Neuronal stem cell (in vitro differentiated cells): ENCODE data around the gene HECW1.

Experiments used
- DNase-seq: peaks from one replicate; pipeline ENCODE4 v3.0.0-alpha.2; 2013; ENCODE audit warnings: low spot score
- H2AFZ ChIP-seq: one replicate; pipeline ENCODE4 v1.6.1; 2013; ENCODE audit warnings: mild to moderate bottlenecking, low read length, inconsistent platforms
- H2AK5ac ChIP-seq: 2 replicates; pipeline ENCODE4 v1.6.1; 2013; ENCODE audit warnings: low read depth, mild to moderate bottlenecking, inconsistent platforms, low read length, moderate library complexity, mixed read lengths
- H2BK120ac ChIP-seq: 2 replicates; pipeline ENCODE4 v1.6.1; 2013; ENCODE audit warnings: low read depth, mild to moderate bottlenecking, inconsistent platforms, low read length, moderate library complexity, mixed read lengths
- H2BK12ac ChIP-seq: one replicate; pipeline ENCODE4 v1.6.1; 2013; ENCODE audit warnings: low read length, inconsistent platforms
- H2BK15ac ChIP-seq: 2 replicates; pipeline ENCODE4 v1.6.1; 2013; ENCODE audit warnings: mild to moderate bottlenecking, low read length, inconsistent platforms, mixed read lengths
- H2BK5ac ChIP-seq: one replicate; pipeline ENCODE4 v1.6.1; 2013; ENCODE audit warnings: inconsistent platforms, mild to moderate bottlenecking, low read length, moderate library complexity
- H3K14ac ChIP-seq: one replicate; pipeline ENCODE4 v1.6.1; 2013; ENCODE audit warnings: low read length, inconsistent platforms
- H3K18ac ChIP-seq: 2 replicates; pipeline ENCODE4 v1.6.1; 2013; ENCODE audit warnings: low read length, inconsistent platforms
- H3K23ac ChIP-seq: 2 replicates; pipeline ENCODE4 v1.6.1; 2013; ENCODE audit warnings: low read depth, mild to moderate bottlenecking, mixed read lengths, low read length, inconsistent platforms; ENCODE audit not compliant: poor library complexity
- H3K27ac ChIP-seq: replicated peaks from 3 replicates; pipeline ENCODE4 v1.5.1; 2013; ENCODE audit warnings: low read length, inconsistent platforms
- H3K27me3 ChIP-seq, 3 experiments: 2 replicates each; pipeline ENCODE4 v1.6.1; 2013; ENCODE audit warnings: low read length in 3 of 3, mild to moderate bottlenecking in 2 of 3, inconsistent platforms in 1 of 3, low read depth in 1 of 3, mixed read lengths in 1 of 3, moderate library complexity in 1 of 3; ENCODE audit not compliant: control insufficient read depth in 3 of 3, insufficient read depth in 3 of 3
- H3K36me3 ChIP-seq, 2 donors: replicated peaks in 1 of 2; 2 replicates each; pipeline ENCODE4 v1.6.1; 2013; ENCODE audit warnings: low read length in 2 of 2; ENCODE audit not compliant: control insufficient read depth in 2 of 2, insufficient read depth in 2 of 2
- H3K4ac ChIP-seq: 2 replicates; pipeline ENCODE4 v1.6.1; 2013; ENCODE audit warnings: inconsistent platforms, mild to moderate bottlenecking, low read length, moderate library complexity
- H3K4me1 ChIP-seq, 2 donors: 1 replicate in 1 of 2; 2 replicates in 1 of 2; pipeline ENCODE4 v1.6.1; 2013; ENCODE audit warnings: low read length in 2 of 2, low read depth in 1 of 2; ENCODE audit not compliant: control insufficient read depth in 2 of 2, insufficient read depth in 1 of 2
- H3K4me2 ChIP-seq: one replicate; pipeline ENCODE4 v1.6.1; 2013; ENCODE audit warnings: mild to moderate bottlenecking, low read length, inconsistent platforms; ENCODE audit not compliant: insufficient read depth, poor library complexity, severe bottlenecking
- H3K4me3 ChIP-seq, 2 donors: 2 replicates each; pipeline ENCODE4 v1.5.1; 2013; ENCODE audit warnings: low read length in 2 of 2, mild to moderate bottlenecking in 2 of 2, inconsistent platforms in 1 of 2, moderate library complexity in 1 of 2
- H3K79me1 ChIP-seq: one replicate; pipeline ENCODE4 v1.6.1; 2013; ENCODE audit warnings: low read depth, mild to moderate bottlenecking, inconsistent platforms, low read length, moderate library complexity
- H3K9ac ChIP-seq: one replicate; pipeline ENCODE4 v1.6.1; 2013; ENCODE audit warnings: mild to moderate bottlenecking, low read depth, low read length, inconsistent platforms; ENCODE audit not compliant: poor library complexity
- H3K9me3 ChIP-seq, 2 donors: replicated peaks in 1 of 2; 2 replicates each; pipeline versions ENCODE3 to v1.6.1; 2013; ENCODE audit warnings: low read length in 2 of 2, mild to moderate bottlenecking in 2 of 2, inconsistent platforms in 1 of 2, low read depth in 1 of 2, mixed read lengths in 1 of 2, moderate library complexity in 1 of 2; ENCODE audit not compliant: control insufficient read depth in 2 of 2, insufficient read depth in 1 of 2
- H4K8ac ChIP-seq: one replicate; pipeline ENCODE4 v1.6.1; 2013; ENCODE audit warnings: low read depth, mild to moderate bottlenecking, inconsistent platforms, low read length, moderate library complexity
- H4K91ac ChIP-seq: one replicate; pipeline ENCODE4 v1.6.1; 2013; ENCODE audit warnings: low read length, low read depth, mild to moderate bottlenecking, inconsistent platforms; ENCODE audit not compliant: poor library complexity
- whole genome bisulfite sequencing, 2 donors: extraction: QIAGEN DNeasy Blood & Tissue Kit; methylation state at CpG; one replicate each; pipeline ENCODE4 v1.1.7; 2013; ENCODE audit warnings: missing lambda C conversion rate in 2 of 2, mixed read lengths in 1 of 2; ENCODE audit not compliant: insufficient read length in 2 of 2, insufficient replicate concordance in 1 of 2; ENCODE audit errors: extremely low coverage in 2 of 2; 5-methylcytosine and 5-hydroxymethylcytosine counted together

Gene HECW1

DNA sequence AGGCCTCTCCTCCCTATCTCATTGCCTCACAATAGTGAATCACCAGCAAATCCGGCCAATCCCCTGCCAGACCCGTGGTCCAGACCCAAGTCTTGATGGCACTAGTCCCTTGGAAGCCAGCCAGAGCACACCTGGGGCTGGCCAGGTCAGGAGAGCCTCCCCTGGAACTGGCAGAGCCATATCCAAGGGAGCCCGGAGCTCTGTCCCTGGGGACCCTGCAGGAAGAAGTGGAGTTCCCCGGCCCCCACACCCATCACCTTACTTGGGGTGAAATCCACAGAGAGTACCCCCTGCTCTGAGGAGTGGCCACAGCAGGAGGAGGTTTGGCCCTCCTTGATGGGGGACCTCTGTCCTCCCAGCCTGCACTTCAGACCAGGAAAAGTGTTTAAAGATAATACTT, 122.5 kb downstream of the HECW1 start:
- Histone ChIP-seq H2AK5ac (peak overlapping the region; percentile 30), H3K4me1 (no peaks in the 10 kb centered on the region), H3K27ac (no peak overlapping the region), H3K18ac (peak overlapping the region; percentile 36), H3K23ac (no peak overlapping the region), H2BK15ac (no peak overlapping the region), H2BK12ac (no peak overlapping the region), H2BK5ac (no peak overlapping the region), H3K79me1 (no peaks in the 10 kb centered on the region), H3K27me3 (no peaks in the 10 kb centered on the region), H3K4me2 (no peak overlapping the region), H3K4ac (no peak overlapping the region), H3K9me3 (peaks cover 0 to 1% of the 10 kb centered on the region in 2 donors), H4K8ac (no peak overlapping the region), H4K91ac (no peak overlapping the region), H3K36me3 (no peaks in the 10 kb centered on the region), H2BK120ac (no peak overlapping the region), H3K9ac (no peak overlapping the region), H3K14ac (no peak overlapping the region), H3K4me3 (no peak overlapping the region), H2AFZ (no peak overlapping the region)
- no peak for DNase-seq
- no CpG with 5 or more reads among the region's 4 CpGs for WGBS, 2 donors

DNA sequence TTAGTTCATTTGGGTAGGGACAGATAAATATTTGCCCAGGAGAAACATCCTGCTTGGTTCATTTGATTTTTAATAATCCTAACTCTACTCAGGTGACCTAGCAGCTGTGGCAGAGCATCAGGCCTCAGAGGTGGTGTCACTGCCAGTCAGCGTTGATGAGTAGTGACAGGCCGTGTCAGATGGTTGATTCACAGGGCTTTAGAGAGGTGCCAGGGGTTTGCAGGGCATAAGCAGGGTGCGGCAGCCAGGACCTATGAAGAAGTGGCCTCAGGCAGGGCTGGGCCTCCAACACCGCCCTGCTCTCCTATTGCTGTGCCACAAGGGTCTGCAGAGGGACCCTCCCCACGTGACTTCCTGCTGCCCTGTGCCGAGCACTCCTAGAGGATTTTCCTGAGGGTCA, 128.1 kb downstream of the HECW1 start:
- Histone ChIP-seq H2BK12ac (no peak overlapping the region), H3K79me1 (no peaks in the 10 kb centered on the region), H3K4me1 (no peaks in the 10 kb centered on the region), H3K27ac (no peak overlapping the region), H3K4me3 (no peak overlapping the region), H2AFZ (no peak overlapping the region), H3K4ac (no peak overlapping the region), H3K27me3 (no peaks in the 10 kb centered on the region), H3K18ac (no peak overlapping the region), H2BK5ac (no peak overlapping the region), H3K9me3 (no peaks in the 10 kb centered on the region), H4K91ac (no peak overlapping the region), H4K8ac (no peak overlapping the region), H3K14ac (no peak overlapping the region), H3K9ac (no peak overlapping the region), H2AK5ac (no peak overlapping the region), H2BK120ac (no peak overlapping the region), H2BK15ac (no peak overlapping the region), H3K23ac (no peak overlapping the region), H3K36me3 (no peaks in the 10 kb centered on the region), H3K4me2 (no peak overlapping the region)
- no peak for DNase-seq
- WGBS, 2 donors, result no CpG with 5 or more reads among the region's 6 CpGs

DNA sequence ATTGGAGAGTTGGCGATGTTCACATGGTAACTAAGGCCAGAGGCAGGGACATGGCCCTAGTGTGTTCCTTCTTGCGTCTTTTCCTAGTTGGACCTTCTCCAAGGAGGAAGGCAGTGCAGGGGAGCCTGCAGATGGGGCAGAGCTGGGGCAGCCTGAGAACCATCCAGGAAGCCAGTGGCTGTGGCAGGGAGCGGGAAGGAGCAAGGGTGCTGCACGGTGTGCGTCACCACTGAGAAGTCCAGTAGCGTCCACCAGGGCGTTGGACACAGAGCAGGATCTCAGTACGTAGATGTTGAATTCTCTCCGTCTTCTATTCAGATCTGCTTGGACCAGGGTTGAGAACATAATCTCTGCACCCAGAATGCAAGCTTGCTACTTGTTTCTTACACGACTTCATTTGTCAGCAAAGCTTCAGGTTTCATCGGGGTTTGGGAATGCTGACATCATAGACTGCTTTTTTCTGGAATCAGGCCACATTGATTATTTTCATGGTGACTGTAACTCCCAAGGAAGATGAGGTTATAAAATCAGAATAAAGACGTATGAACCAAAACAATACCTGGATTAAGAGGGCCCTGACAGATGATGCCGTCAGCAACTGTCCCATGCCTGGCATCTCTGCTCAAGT, 130.3 kb downstream of the HECW1 start:
- Histone ChIP-seq H3K18ac (peak overlapping the region; percentile 21), H2BK5ac (no peak overlapping the region), H2BK15ac (no peak overlapping the region), H2BK120ac (no peak overlapping the region), H3K14ac (no peak overlapping the region), H3K79me1 (no peaks in the 10 kb centered on the region), H3K23ac (no peak overlapping the region), H2BK12ac (no peak overlapping the region), H3K4me2 (no peak overlapping the region), H2AFZ (no peak overlapping the region), H3K9ac (no peak overlapping the region), H3K9me3 (no peaks in the 10 kb centered on the region), H2AK5ac (no peak overlapping the region), H3K36me3 (no peaks in the 10 kb centered on the region), H3K4me1 (no peaks in the 10 kb centered on the region), H4K8ac (no peak overlapping the region), H4K91ac (no peak overlapping the region), H3K27ac (no peak overlapping the region), H3K27me3 (no peaks in the 10 kb centered on the region), H3K4me3 (no peak overlapping the region), H3K4ac (no peak overlapping the region)
- DNase-seq, result no peak
- whole genome bisulfite sequencing, 2 donors, result no CpG with 5 or more reads among the region's 13 CpGs

DNA sequence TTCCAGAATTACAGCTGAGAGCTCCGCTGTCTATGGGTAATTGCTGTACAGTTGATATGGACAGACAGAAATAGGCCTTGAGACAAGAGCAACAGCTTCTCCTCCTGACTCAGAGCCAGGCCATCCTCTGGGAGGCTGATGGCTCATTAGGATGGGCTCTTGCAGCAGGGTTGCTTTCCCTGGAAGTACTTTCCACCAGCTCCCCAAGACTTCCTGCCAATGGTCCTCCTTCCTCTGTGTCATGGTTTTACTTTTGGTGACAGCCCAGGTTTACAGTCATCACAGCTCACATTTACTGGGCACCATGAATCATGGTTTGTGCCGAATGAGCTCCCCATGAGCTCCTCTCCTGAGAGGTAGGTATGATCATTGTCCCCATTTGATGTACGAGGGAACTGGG, 131.8 kb downstream of the HECW1 start:
- H4K91ac ChIP-seq, result no peak overlapping the region
- H3K18ac ChIP-seq, result no peak overlapping the region
- H3K4ac ChIP-seq, result no peak overlapping the region
- H3K9me3 ChIP-seq, result no peaks in the 10 kb centered on the region
- H2BK15ac ChIP-seq, result no peak overlapping the region
- H2BK12ac ChIP-seq, result no peak overlapping the region
- no peak overlapping the region for H2AFZ ChIP-seq
- no peaks in the 10 kb centered on the region for H3K36me3 ChIP-seq
- no peaks in the 10 kb centered on the region for H3K27me3 ChIP-seq
- no peak overlapping the region for H3K23ac ChIP-seq
- no peak overlapping the region for H3K4me2 ChIP-seq
- no peak overlapping the region for H3K14ac ChIP-seq
- H4K8ac ChIP-seq, result no peak overlapping the region
- H3K27ac ChIP-seq, result no peak overlapping the region
- no peak for DNase-seq
- peaks cover 0 to 3% of the 10 kb centered on the region in 2 donors for H3K4me1 ChIP-seq
- H3K79me1 ChIP-seq, result no peaks in the 10 kb centered on the region
- no peak overlapping the region for H2BK120ac ChIP-seq
- whole genome bisulfite sequencing, 2 donors, result no CpG with 5 or more reads among the region's 3 CpGs
- H2BK5ac ChIP-seq, result no peak overlapping the region
- H2AK5ac ChIP-seq, result no peak overlapping the region
- H3K4me3 ChIP-seq, result no peak overlapping the region
- no peak overlapping the region for H3K9ac ChIP-seq
